Subcutaneous abdominal adipose tissue (tissue), 5 donors: ENCODE results near the gene SYT15B.
"Not testable (repeated sequence)": the region's sequence is repeated elsewhere in the genome, so short reads cannot be mapped to it uniquely, and the experiment has no call there.

Experiments
- H3K27ac ChIP-seq: one replicate; pipeline ENCODE4 v1.7.0; 2013; ENCODE audit warnings: low read depth, mild to moderate bottlenecking, inconsistent platforms, low read length, moderate library complexity
- H3K27me3 ChIP-seq, 5 donors: one replicate each; pipeline ENCODE4 v1.7.0; 2013; ENCODE audit warnings: low read length in 5 of 5, inconsistent platforms in 1 of 5; ENCODE audit not compliant: control insufficient read depth in 5 of 5, insufficient read depth in 4 of 5
- H3K36me3 ChIP-seq, 5 donors: one replicate each; pipeline ENCODE4 v1.7.0; 2013; ENCODE audit warnings: low read length in 5 of 5; ENCODE audit not compliant: control insufficient read depth in 5 of 5, insufficient read depth in 5 of 5
- H3K4me1 ChIP-seq, 5 donors: one replicate each; pipeline ENCODE4 v1.7.0; 2013; ENCODE audit warnings: low read length in 5 of 5, mild to moderate bottlenecking in 3 of 5, moderate library complexity in 1 of 5; ENCODE audit not compliant: control insufficient read depth in 5 of 5, insufficient read depth in 5 of 5
- H3K4me3 ChIP-seq, 5 donors: one replicate each; pipeline ENCODE4 v1.7.0; 2013; ENCODE audit warnings: low read length in 5 of 5, low read depth in 1 of 5
- H3K9ac ChIP-seq, 5 donors: one replicate each; pipeline ENCODE4 v1.7.0; 2013; ENCODE audit warnings: low read length in 5 of 5, mild to moderate bottlenecking in 4 of 5, moderate library complexity in 3 of 5
- H3K9me3 ChIP-seq, 5 donors: one replicate each; pipeline ENCODE4 v1.7.0; 2013; ENCODE audit warnings: low read length in 5 of 5; ENCODE audit not compliant: control insufficient read depth in 5 of 5
- donor health status: healthy.
- donor health status: healthy.
- donor health status: healthy.
- donor health status: healthy.
- donor health status: healthy.

SYT15B gene

DNA sequence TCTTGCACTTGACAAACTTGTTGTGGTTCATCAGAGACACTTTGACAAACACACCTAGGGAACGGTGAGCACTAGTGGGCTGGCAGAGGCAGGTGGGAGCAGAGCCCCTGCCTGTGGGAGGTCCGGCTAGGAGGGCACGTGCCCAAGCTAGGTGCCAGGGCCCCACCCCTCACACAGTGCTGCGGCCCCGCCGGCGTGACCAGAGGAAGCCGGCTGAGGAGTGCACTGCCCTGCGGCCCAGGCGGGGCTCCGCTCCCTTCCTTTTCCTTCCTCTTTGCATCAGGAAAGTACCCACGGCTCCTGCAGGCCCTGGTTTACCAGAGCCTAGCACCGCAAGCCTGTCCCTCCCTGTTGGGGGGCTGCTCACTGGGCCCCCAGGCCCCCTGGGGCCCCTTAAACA, 7.2 kb downstream of the SYT15B start:
- not testable (repeated sequence) for H3K27me3 ChIP-seq, H3K4me1 ChIP-seq, H3K9ac ChIP-seq, H3K9me3 ChIP-seq, H3K27ac ChIP-seq, H3K4me3 ChIP-seq, H3K36me3 ChIP-seq

DNA sequence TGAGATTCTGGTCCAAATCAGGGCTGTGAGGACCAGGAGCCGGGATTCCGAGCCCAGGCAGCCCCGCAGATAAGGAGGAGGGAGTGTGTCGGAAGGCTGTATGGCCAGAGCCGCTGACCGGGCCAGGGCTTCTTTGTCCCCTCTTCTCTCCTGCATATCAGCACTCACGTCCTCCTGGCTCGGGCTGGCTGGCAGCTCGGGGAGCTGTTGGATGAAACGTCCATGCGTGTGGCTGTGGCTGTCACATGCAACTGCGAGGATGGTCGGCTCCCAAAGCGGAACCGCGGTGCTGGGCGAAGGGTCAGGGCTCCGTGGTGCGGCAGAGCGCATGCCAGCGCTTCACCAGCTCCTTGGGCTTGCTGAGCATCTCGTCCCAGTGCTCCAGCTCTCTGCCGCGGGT, 9.5 kb downstream of the SYT15B start:
- not testable (repeated sequence) for H3K4me1 ChIP-seq, H3K27me3 ChIP-seq, H3K4me3 ChIP-seq, H3K9ac ChIP-seq, H3K36me3 ChIP-seq, H3K9me3 ChIP-seq, H3K27ac ChIP-seq

DNA sequence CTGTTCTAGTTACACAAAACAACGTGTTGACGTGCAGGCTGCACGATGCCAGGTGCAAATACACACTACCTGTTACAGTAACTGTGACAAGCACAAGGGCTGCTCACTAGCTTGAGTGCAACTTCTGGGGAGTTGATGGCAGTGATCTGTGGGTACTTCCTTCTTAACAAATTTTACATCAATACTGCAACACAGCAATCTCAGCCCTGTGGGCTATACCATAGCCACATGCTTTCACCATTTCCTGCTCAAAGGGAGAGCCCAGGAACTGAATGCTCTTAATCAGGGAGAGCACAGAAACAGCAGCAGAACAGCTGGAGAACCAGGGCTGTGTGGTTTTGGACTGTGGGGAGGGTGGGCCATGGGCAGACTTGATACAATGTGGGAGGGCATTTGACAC, 10.2 kb downstream of the SYT15B start:
- H3K4me1 ChIP-seq, H3K27ac ChIP-seq, H3K27me3 ChIP-seq, H3K9ac ChIP-seq, H3K36me3 ChIP-seq, H3K4me3 ChIP-seq, H3K9me3 ChIP-seq: not testable (repeated sequence)

DNA sequence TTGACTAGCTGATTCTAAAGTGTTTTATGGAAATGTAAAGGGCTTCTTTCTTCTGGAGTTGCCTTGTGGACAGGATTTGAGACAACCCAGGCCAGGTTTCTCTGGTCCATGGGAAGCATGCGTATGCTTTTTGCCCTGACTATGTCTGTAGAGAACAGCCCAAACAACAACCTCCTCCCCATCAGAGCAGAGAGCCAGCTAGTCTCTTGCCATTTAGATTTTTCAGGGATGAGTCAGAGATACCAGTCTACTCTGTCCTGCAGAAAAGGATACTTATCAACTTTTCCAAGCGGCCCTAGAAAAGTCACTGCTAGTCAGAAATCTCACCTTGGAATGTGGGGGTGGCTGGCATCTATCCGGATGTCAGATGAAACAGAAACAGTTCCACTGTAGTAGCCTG, 11.6 kb downstream of the SYT15B start:
- H3K4me1 ChIP-seq, H3K4me3 ChIP-seq, H3K36me3 ChIP-seq, H3K27me3 ChIP-seq, H3K9ac ChIP-seq, H3K9me3 ChIP-seq, H3K27ac ChIP-seq: not testable (repeated sequence)

DNA sequence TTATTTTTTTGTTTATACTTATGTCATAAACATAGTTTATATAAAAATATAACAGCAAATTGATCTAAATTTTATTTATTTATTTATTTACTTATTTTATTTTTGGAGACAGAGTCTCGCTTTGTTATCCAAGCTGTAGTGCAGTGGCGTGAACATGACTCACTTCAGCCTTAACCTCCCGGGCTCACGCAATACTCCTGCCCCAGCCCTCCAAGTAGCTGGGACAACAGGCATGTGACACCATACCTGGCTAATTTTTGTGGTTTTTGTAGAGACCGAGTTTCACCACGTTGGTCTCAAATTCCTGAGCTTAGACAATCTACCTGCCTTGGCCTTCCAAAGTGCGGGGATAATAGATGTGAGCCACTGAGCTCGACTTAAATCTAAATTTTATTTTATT, 13.0 kb downstream of the SYT15B start:
- not testable (repeated sequence) for H3K4me3 ChIP-seq, H3K27ac ChIP-seq, H3K36me3 ChIP-seq, H3K27me3 ChIP-seq, H3K4me1 ChIP-seq, H3K9ac ChIP-seq, H3K9me3 ChIP-seq

DNA sequence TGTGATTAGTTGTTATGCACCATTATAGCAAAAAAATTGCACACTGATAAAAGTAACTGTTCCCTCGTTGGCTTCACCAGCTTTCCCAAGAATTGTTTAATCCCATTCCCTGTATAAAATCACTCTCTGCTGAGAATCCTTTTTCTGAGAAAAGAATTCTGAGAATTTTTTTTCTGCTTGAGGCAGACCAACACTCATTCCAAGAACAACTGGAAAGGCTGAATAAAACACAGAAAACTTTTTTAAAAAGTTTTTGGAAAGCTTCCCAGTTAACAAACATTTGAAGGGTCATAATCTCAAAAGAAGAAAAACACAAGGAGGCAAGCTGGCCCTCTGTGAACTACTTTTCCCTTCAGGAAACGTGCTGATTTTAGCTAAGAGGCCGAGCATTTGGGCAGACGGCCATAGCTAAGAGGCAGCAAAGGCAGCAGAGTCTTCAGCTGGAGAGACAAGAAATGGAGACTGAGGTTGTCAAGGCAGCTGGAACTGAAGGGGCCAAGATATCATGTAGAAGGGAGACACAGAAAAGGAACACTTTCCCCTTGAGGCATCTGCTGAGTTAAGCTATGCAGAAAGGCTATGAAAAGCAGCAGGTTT, 16.5 kb downstream of the SYT15B start:
- H3K27me3 ChIP-seq, H3K4me3 ChIP-seq, H3K36me3 ChIP-seq, H3K9me3 ChIP-seq, H3K27ac ChIP-seq, H3K4me1 ChIP-seq, H3K9ac ChIP-seq: not testable (repeated sequence)

DNA sequence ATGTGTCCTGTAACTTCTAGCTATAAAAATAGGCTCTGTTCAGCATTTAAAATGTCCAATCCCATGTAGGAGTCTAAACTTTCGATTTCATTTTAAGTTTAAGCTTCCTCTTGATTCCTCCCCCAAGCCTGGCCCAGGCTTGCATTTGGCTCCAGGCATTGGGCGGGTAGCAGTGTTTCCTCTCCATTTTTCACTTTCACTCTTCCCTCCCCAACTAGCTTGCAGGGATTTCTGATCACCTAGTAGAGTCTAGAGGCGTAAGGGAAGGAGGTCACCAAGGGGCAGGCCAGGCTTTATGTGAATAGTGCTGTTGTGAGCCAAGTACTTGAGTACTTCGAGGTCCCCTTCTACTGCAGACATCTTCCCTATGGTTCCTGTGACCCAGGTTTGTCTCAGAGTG, 18.5 kb downstream of the SYT15B start:
- H3K27me3 ChIP-seq, H3K4me1 ChIP-seq, H3K9me3 ChIP-seq, H3K9ac ChIP-seq, H3K36me3 ChIP-seq, H3K27ac ChIP-seq, H3K4me3 ChIP-seq: not testable (repeated sequence)

DNA sequence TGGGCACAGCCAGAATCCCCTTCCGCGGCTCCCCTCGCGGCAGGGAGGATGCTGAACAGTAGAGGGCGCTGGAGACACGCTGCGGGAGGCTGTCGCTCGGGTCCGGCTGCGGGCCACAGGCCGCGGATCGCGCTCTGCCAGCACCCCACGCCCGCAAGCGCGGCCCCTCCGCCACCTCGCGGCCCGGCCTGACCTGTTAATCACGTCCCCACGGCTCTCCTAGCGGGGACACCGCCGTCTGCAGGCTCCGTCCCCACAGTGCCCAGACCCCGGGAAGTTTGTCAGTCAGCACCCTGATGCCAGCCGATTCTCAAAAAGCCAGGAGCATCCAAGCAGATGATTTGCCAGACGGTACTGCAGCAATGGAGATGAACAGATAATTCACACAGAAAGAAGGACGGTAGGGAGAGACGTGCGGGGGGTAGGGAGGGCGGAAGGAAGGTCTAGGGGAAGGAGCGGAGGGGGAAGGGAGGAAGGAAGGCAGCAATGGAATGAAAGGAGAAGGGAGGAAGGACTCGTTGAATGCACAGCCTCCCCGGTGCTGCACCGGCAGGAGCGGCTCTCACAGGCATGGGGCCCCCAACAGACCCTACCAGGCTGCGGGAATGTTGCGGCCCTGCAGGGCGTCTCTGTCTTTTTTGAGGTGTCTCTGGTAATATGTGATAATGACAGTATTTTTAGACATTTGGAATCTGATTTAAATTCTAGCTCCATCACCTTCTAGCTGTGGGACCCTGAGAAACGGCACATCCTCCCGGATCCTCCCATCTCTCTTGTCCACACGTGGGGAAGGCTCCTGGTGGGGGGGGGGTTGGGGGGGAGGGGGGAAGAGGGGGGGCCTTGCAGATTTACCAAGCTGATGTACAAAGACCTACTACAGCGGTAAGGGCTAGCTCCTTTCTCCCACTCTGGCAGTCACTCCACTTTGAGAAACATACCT, 19.5 kb downstream of the SYT15B start:
- H3K9ac ChIP-seq, H3K27ac ChIP-seq, H3K9me3 ChIP-seq, H3K36me3 ChIP-seq, H3K4me1 ChIP-seq, H3K27me3 ChIP-seq: not testable (repeated sequence)
- H3K4me3 ChIP-seq: peak overlapping the region in 3 of 5 donors; percentile 36 to 51 (median 49)

DNA sequence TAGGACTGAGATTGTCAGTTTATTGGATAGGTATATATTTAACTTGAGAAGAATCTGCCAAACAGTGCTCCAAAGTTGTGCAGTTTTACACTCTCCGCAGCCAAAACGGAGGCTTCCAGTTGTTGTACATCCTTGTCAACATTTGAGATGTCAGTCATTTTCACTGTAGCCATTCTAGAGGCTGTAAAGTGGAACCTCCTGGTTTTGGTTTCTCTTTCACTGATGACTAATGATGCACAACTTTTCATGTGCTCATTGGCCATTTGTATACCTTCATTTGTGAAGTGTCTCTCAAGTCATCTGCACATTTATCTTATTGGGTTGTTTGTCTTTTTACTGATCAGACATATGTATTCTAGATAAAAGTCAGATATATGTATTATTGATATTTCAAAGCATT, 22.5 kb downstream of the SYT15B start:
- H3K27me3 ChIP-seq, H3K27ac ChIP-seq, H3K4me3 ChIP-seq, H3K9ac ChIP-seq, H3K9me3 ChIP-seq, H3K4me1 ChIP-seq, H3K36me3 ChIP-seq: not testable (repeated sequence)

DNA sequence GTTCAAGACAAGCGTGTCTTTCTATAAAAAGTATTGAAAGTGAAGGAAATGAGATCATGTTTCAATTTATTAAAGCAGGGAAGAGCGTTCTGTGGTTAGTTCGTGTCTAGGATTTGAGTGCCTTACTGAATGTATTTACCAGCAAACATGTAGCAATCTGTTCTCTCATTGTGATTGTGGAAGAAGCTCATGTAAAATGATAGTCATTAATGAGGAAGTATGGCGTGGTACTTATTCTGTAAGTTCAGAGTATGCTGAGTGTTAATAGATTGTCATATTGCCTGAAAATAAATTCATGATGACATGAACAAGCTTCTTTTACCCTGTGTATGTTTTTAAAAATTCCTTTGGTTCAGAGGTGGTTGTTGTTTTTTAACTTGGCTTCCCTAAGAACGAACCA, 32.5 kb downstream of the SYT15B start:
- not testable (repeated sequence) for H3K4me1 ChIP-seq, H3K9me3 ChIP-seq, H3K9ac ChIP-seq, H3K36me3 ChIP-seq, H3K27ac ChIP-seq, H3K4me3 ChIP-seq, H3K27me3 ChIP-seq
